ENCODE data around the gene PDGFRB. TPM values are rescaled to one million over a fixed set of nuclear protein-coding genes. Genes with fewer than 3 reads are reported as not detected.

The PDGFRB gene
- total RNA-seq, 4 donors from 2014 or later: 20.2 to 56.3 (median 28.3) TPM

DNA sequence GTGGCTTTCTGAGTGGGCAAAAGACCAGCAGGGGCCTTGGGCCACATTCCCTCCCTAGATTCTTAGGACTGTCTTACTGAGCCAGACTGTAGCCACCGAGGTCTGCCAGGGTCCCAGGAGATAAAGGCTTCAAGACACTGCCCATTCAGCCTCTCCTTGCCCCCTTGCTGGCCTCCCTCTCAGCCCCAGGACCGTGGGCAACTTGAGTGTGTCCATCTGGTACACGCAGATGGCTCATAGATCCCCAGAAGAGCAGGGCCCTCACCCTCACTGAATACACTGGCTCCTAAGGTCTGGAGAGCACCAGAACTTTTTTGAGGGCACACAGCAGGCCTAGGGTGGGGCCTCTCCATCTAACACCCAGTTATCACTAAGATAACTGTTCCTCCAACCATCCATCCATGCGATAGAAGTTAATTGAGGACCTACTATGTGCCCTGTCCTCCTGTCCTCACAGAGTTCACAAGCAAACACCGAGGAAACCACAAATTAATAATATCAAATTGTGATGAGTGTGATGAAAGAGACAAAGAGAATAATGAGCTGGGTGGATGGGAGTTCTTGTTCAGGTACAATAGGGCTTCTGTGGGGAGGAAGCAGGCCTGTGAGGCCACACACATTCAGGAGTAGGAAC lies 4.9 kb upstream of the PDGFRB start:
- no peak for TF ChIP-seq POLR2AphosphoS5 (IDR thresholded peaks at IDR 0.05)
- Histone ChIP-seq H3K4me1 (peaks cover 24 to 47% (median 40%) of the 10 kb centered on the region in 4 donors), H3K9me3 (no peaks in the 10 kb centered on the region), H3K27me3 (no peaks in the 10 kb centered on the region), H3K27ac (peak overlapping the region; percentile 17 to 96 (median 90)), H3K4me3 (no peak overlapping the region), H3K36me3 (no peaks in the 10 kb centered on the region)
- in situ Hi-C loops (cut with MboI; ENCODE audit: low pct_ligation_motif_present in 1 of 4, low pct_unique_long_range_greater_than_20kb in 1 of 4, low sequenced_read_pairs in 3 of 4) (loop anchor here in 3 of 4 donors (5.0 to 25.0 kb wide), 3 partner anchors 52 to 277 kb away; partner anchors contain the start of gene RPS14 (in 2 of the 3)), intact Hi-C loops (cut with DNase I; ENCODE audit: low total_unique reads) (no loop called here)
- 69 to 91% methylated on average over 1 to 5 of the region's 5 CpGs for WGBS, 2 donors (ENCODE audit: low coverage in 1 of 2)
- DNase-seq: no peak

DNA sequence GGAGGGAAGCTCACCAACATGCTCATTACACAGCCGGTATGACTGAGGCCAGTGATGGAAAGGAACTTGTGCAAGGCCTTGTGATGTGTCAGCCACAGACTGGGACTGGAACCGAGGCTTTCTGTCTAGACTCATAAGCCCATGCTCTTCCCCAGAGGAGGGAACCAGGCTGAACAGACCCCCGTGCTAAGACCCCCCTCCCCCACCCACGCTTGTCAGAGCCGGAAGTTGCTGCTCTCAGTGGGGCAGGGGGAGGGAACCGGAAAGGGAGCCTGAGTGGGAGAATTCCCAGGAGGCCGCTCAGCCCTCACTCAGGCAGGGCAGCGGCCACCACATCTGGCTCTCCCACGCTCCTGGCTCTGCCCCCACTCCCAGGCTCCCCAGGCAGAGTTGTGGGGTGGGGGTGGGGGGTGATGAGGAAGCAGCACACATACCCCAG lies 4.1 kb upstream of the PDGFRB start:
- in situ Hi-C loops (cut with MboI; ENCODE audit: low pct_ligation_motif_present in 1 of 4, low pct_unique_long_range_greater_than_20kb in 1 of 4, low sequenced_read_pairs in 3 of 4) (loop anchor here in 3 of 4 donors (5.0 to 25.0 kb wide), 3 partner anchors 53 to 278 kb away; partner anchors contain the start of gene RPS14 (in 2 of the 3)), intact Hi-C loops (cut with DNase I; ENCODE audit: low total_unique reads) (no loop called here)
- WGBS, 2 donors (ENCODE audit: low coverage in 1 of 2): 69% methylated on average over 2 of the region's 9 CpGs; no CpG with 5 or more reads in 1 of the 2 donors
- TF ChIP-seq POLR2A (IDR thresholded peaks at IDR 0.05) (no peak), POLR2AphosphoS5 (IDR thresholded peaks at IDR 0.05) (no peak), EP300 (IDR thresholded peaks at IDR 0.05; ENCODE audit: low read depth) (no peak)
- TF ChIP-seq, protein P1, sequence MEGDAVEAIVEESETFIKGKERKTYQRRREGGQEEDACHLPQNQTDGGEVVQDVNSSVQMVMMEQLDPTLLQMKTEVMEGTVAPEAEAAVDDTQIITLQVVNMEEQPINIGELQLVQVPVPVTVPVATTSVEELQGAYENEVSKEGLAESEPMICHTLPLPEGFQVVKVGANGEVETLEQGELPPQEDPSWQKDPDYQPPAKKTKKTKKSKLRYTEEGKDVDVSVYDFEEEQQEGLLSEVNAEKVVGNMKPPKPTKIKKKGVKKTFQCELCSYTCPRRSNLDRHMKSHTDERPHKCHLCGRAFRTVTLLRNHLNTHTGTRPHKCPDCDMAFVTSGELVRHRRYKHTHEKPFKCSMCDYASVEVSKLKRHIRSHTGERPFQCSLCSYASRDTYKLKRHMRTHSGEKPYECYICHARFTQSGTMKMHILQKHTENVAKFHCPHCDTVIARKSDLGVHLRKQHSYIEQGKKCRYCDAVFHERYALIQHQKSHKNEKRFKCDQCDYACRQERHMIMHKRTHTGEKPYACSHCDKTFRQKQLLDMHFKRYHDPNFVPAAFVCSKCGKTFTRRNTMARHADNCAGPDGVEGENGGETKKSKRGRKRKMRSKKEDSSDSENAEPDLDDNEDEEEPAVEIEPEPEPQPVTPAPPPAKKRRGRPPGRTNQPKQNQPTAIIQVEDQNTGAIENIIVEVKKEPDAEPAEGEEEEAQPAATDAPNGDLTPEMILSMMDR (IDR thresholded peaks at IDR 0.05): no peak
- DNase-seq: no peak
- peaks cover 17 to 38% (median 33%) of the 10 kb centered on the region in 4 donors for H3K4me1 ChIP-seq
- no peaks in the 10 kb centered on the region for H3K27me3 ChIP-seq
- H3K9me3 ChIP-seq: no peaks in the 10 kb centered on the region
- peak overlapping the region; percentile 17 to 91 (median 64) for H3K27ac ChIP-seq
- no peak overlapping the region for H3K4me3 ChIP-seq
- H3K36me3 ChIP-seq: no peaks in the 10 kb centered on the region

DNA sequence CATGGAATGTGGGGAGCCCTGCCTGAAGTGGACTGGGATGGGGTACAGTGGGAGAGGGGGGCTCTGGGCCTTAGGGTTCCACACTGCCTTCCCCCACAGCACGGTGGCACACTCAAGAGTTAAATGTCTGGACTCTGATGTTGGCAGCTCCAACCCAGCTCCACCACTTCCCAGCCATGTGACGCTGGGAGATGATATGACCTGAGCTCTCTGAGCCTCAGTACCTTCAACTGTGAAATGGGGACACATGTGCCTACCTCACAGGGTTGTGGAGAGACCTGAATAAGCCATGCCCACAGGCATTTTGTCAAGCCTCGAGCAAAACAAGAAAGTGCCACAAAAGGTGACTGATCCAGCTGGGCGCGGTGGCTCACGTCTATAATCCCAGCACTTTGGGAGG lies 3.4 kb upstream of the PDGFRB start:
- intact Hi-C loops (cut with DNase I; ENCODE audit: low total_unique reads) (no loop called here), in situ Hi-C loops (cut with MboI; ENCODE audit: low pct_ligation_motif_present in 1 of 4, low pct_unique_long_range_greater_than_20kb in 1 of 4, low sequenced_read_pairs in 3 of 4) (loop anchor here in 2 of 4 donors (25.0 kb wide), 1 partner anchor 278 kb away; the partner anchor contains the start of gene RPS14 (in 2 of the 2))
- Histone ChIP-seq H3K9me3 (no peaks in the 10 kb centered on the region), H3K27ac (peak overlapping the region; percentile 17 to 91 (median 74)), H3K4me1 (peaks cover 10 to 31% (median 25%) of the 10 kb centered on the region in 4 donors), H3K4me3 (no peak overlapping the region), H3K27me3 (no peaks in the 10 kb centered on the region), H3K36me3 (no peaks in the 10 kb centered on the region)
- no peak for DNase-seq
- 72% methylated on average over 6 of the region's 6 CpGs; no CpG with 5 or more reads in 1 of the 2 donors for WGBS, 2 donors (ENCODE audit: low coverage in 1 of 2)
- TF ChIP-seq POLR2A (IDR thresholded peaks at IDR 0.05) (no peak), EP300 (IDR thresholded peaks at IDR 0.05; ENCODE audit: low read depth) (no peak), POLR2AphosphoS5 (IDR thresholded peaks at IDR 0.05) (no peak)
- TF ChIP-seq, protein P1 (IDR thresholded peaks at IDR 0.05): no peak

DNA sequence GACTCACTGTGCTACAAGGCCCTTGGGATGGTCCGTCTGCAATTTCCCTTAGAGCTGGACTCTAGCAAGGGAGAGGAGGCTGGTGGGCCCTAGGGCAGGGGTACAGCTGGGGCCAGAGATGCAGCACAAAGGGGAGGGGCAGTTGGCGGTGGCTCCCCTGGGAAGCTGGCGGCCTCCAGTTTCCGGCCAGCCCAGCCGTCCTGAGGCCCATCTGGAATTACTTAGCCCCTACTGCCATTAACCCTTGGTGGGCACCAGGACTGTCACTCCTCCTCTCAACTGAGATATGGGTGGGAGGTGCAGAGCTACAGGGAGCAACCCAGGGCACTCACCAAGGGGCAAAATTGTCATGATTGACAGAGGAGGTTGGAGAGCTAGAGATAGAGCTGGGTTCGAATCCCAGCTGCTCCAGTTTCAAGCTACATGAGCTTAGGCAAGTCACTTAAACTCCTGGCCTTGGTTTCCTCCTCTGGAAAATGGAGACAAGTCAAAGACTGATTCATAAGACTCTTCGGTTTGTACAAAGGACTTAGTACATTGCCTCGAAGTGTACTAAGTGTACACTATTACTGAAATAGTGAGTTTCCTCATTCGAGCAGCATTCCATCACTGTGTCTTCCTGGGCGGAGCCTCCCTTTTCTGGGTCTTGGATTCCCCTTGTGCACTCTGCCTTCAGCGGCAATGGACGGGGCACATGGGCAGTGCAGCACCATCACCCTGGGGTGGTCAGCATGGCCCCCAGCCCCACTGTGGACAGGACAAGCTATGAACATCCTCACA lies 2.7 kb upstream of the PDGFRB start:
- 66 to 83% methylated on average over 1 to 12 of the region's 12 CpGs for WGBS, 2 donors (ENCODE audit: low coverage in 1 of 2)
- in situ Hi-C loops (cut with MboI; ENCODE audit: low pct_ligation_motif_present in 1 of 4, low pct_unique_long_range_greater_than_20kb in 1 of 4, low sequenced_read_pairs in 3 of 4): loop anchor here in 2 of 4 donors (25.0 kb wide), 1 partner anchor 279 kb away; the partner anchor contains the start of gene RPS14 (in 2 of the 2)
- no peak overlapping the region for H3K4me3 ChIP-seq
- no peaks in the 10 kb centered on the region for H3K9me3 ChIP-seq
- no peaks in the 10 kb centered on the region for H3K27me3 ChIP-seq
- intact Hi-C loops (cut with DNase I; ENCODE audit: low total_unique reads): no loop called here
- no peaks in the 10 kb centered on the region for H3K36me3 ChIP-seq
- TF ChIP-seq EP300 (IDR thresholded peaks at IDR 0.05; ENCODE audit: low read depth): no peak
- TF ChIP-seq, protein P1 (IDR thresholded peaks at IDR 0.05): no peak
- TF ChIP-seq POLR2AphosphoS5 (IDR thresholded peaks at IDR 0.05): no peak
- TF ChIP-seq POLR2A (IDR thresholded peaks at IDR 0.05): no peak
- H3K4me1 ChIP-seq: peaks cover 3 to 24% (median 20%) of the 10 kb centered on the region in 4 donors
- peak overlapping the region; percentile 61 to 91 (median 82) for H3K27ac ChIP-seq
- no peak for DNase-seq
